Ascending aorta (tissue), 2 donors: ENCODE data around the gene MPI. TPM values are rescaled to one million over a fixed set of nuclear protein-coding genes. Genes with fewer than 3 reads are reported as not detected.

Source experiments
- DNase-seq, 2 donors: peaks; one replicate each; pipeline ENCODE4 v3.0.0-alpha.2; 2019; ENCODE audit warnings: low spot score in 2 of 2
- H3K27ac ChIP-seq, 2 donors: fragments of 200-600 bp; sonication (generic); one replicate each; pipeline ENCODE4 v1.5.1; 2016 to 2017; ENCODE audit warnings: mild to moderate bottlenecking in 1 of 2
- H3K27me3 ChIP-seq: fragments of 200-600 bp; sonication (generic); one replicate; pipeline ENCODE4 v1.5.1; 2017
- H3K36me3 ChIP-seq, 2 donors: fragments of 200-600 bp; sonication (generic); one replicate each; pipeline ENCODE4 v1.5.1; 2016
- H3K4me1 ChIP-seq, 2 donors: fragments of 200-600 bp; sonication (generic); one replicate each; pipeline ENCODE4 v1.5.1; 2016 to 2017; ENCODE audit warnings: mild to moderate bottlenecking in 1 of 2
- H3K4me3 ChIP-seq, 2 donors: fragments of 200-600 bp; sonication (generic); one replicate each; pipeline ENCODE4 v1.5.1; 2016 to 2017; ENCODE audit warnings: mild to moderate bottlenecking in 1 of 2
- H3K9me3 ChIP-seq, 2 donors: fragments of 200-600 bp; sonication (generic); one replicate each; pipeline ENCODE4 v1.5.1; 2016
- CTCF ChIP-seq, 3 experiments: fragments of 200-600 bp in 2 of 3; fragments of 450-650 bp in 1 of 3; sonication (generic) in 2 of 3; IDR thresholded peaks; one replicate each; pipeline ENCODE4 v1.5.1; 2016 to 2019; ENCODE audit warnings: antibody characterized with exemption in 3 of 3, mild to moderate bottlenecking in 1 of 3, moderate library complexity in 1 of 3
- intact Hi-C: fragments of 100-400 bp; cut with DNase I; formaldehyde crosslinking; loops from one replicate; pipeline ENCODE4 v1.15.1; 2023
- total RNA-seq: library from RNA; depleted of rRNA; stranded (reverse); fragments of >200 nt; gene quantifications from one replicate; pipeline ENCODE4 v1.1.0, GENCODE V29; 2016

Gene MPI
- total RNA-seq, 1 donor from 2014 or later, result 118 TPM

GRCh38 chr15:74937590-74938371 lies 47.9 kb downstream of the MPI start, which contains the start of gene COX5A:
Gene COX5A, minus strand, starts transcription at chr15:74938073. Its CDS starts 59 bp downstream, at chr15:74938014.
- H3K36me3 ChIP-seq, result no peaks in the 10 kb centered on the region
- TF ChIP-seq CTCF (IDR thresholded peaks at IDR 0.05), result peak in 1 of 3 experiments; percentile 43
- H3K4me1 ChIP-seq, result peaks cover 8 to 24% of the 10 kb centered on the region in 2 donors
- peak within 1 kb of the TSS; percentile 80 to 83 for H3K4me3 ChIP-seq
- peak within 1 kb of the TSS; percentile 87 to 88 for H3K27ac ChIP-seq
- H3K9me3 ChIP-seq, result no peaks in the 10 kb centered on the region
- intact Hi-C loops, result loop anchor here (1.0 to 5.0 kb wide), 4 partner anchors 19 to 155 kb away; partner anchors contain the start of genes CSK, FAM219B, RPP25 and ULK3
- peak; percentile 87 to 97 for DNase-seq
- no peaks in the 10 kb centered on the region for H3K27me3 ChIP-seq

- H3K4me3 ChIP-seq, result no peak overlapping the region
- H3K27me3 ChIP-seq, result no peaks in the 10 kb centered on the region
- no peaks in the 10 kb centered on the region for H3K36me3 ChIP-seq
- peak in 1 of 2 donors; percentile 90 for DNase-seq
- no peak overlapping the region for H3K27ac ChIP-seq
- peaks cover 1 to 5% of the 10 kb centered on the region in 2 donors for H3K4me1 ChIP-seq
- intact Hi-C loops, result loop anchor here (1.0 to 10.0 kb wide), 4 partner anchors 108 to 575 kb away; partner anchors contain the start of genes CLK3 and ULK3
- H3K9me3 ChIP-seq, result no peaks in the 10 kb centered on the region
- TF ChIP-seq CTCF (IDR thresholded peaks at IDR 0.05), result peak; percentile 96 to 99 (median 99)
Observed at GRCh38 chr15:74950078-74950908, 60.5 kb downstream of the MPI start.

GRCh38 chr15:74951006-74951405 lies 61.2 kb downstream of the MPI start:
- Histone ChIP-seq H3K9me3 (no peaks in the 10 kb centered on the region), H3K27me3 (no peaks in the 10 kb centered on the region), H3K4me1 (peaks cover 3 to 7% of the 10 kb centered on the region in 2 donors), H3K4me3 (no peak overlapping the region), H3K27ac (no peak overlapping the region), H3K36me3 (no peaks in the 10 kb centered on the region)
- no peak for DNase-seq
- TF ChIP-seq CTCF (IDR thresholded peaks at IDR 0.05), result no peak
- intact Hi-C loops, result loop anchor here (5.0 to 10.0 kb wide), 3 partner anchors 109 to 576 kb away; partner anchors contain the start of genes CLK3 and ULK3

Other genes starting within 250 kb of the MPI start
- 8.8 TPM for gene EDC3, start 194.0 kb upstream of the MPI start, total RNA-seq
- 10.3 TPM for gene CYP1A1, start 164.5 kb upstream of the MPI start, total RNA-seq
- gene CYP1A2, start 141.2 kb upstream of the MPI start, total RNA-seq, result not detected
- 31.0 TPM for gene CSK, start 108.0 kb upstream of the MPI start, total RNA-seq
- not detected for gene LMAN1L, start 77.2 kb upstream of the MPI start, total RNA-seq
- gene CPLX3, start 63.4 kb upstream of the MPI start, total RNA-seq, result not detected
- 54.0 TPM for gene ULK3, start 46.9 kb upstream of the MPI start, total RNA-seq
- gene SCAMP2, start 16.7 kb upstream of the MPI start, total RNA-seq, result 90.8 TPM
- 17.5 TPM for gene FAM219B, start 16.8 kb downstream of the MPI start, total RNA-seq
- gene COX5A, start 48.0 kb downstream of the MPI start, total RNA-seq, result 83.5 TPM
- gene RPP25, start 66.7 kb downstream of the MPI start, total RNA-seq, result 28.4 TPM
- 0.43 TPM for gene SCAMP5, start 105.5 kb downstream of the MPI start, total RNA-seq
- 8.9 TPM for gene PPCDC, start 133.5 kb downstream of the MPI start, total RNA-seq